GM12878 (cell line): Measurements from ENCODE around the gene POLD4. TPM values are rescaled to one million over a fixed set of nuclear protein-coding genes. Genes with fewer than 3 reads are reported as not detected.
A peak's percentile ranks its signal among the peaks of the same experiment; 100 is the strongest.

Experiments
- ATAC-seq: fragments of 200-7000 bp; cut with Tn5 transposase; 3 replicates; pipeline ENCODE4 v1.9.1; 2020; ENCODE audit warnings: mild to moderate bottlenecking, moderate library complexity
- BruUV-seq: library from RNA; stranded (reverse); fragments of 400-500 nt; replicated peaks from 2 replicates; lab custom pipeline; 2021; lab: Mats Ljungman, UMichigan
- CTCF ChIA-PET: fragments of 300-600 bp; sonication (Branson Sonifier 250); formaldehyde crosslinking; extraction: SDS; loops from one replicate; lab custom pipeline; 2021; ENCODE audit warnings: inconsistent platforms; lab: Yijun Ruan, JAX
- POLR2A ChIA-PET: fragments of 350-600 bp; formaldehyde crosslinking; extraction: SDS; loops from one replicate; lab custom pipeline; 2021; ENCODE audit warnings: inconsistent platforms; lab: Charles Lee
- RAD21 ChIA-PET: fragments of 300-600 bp; sonication (Branson Sonifier 250); formaldehyde crosslinking; loops from one replicate; lab custom pipeline; 2023; ENCODE audit warnings: antibody characterized with exemption; ENCODE audit not compliant: unreplicated experiment; lab: Charles Lee
- SMC1A ChIA-PET: fragments of 300-600 bp; sonication (Branson Sonifier 250); formaldehyde crosslinking; loops from one replicate; lab custom pipeline; 2023; ENCODE audit not compliant: unreplicated experiment, uncharacterized antibody; lab: Charles Lee
- DNase-seq: peaks from one replicate; pipeline ENCODE4 v3.0.0-alpha.2; 2011; ENCODE audit warnings: low read depth, low spot score
- FAIRE-seq: peaks from 3 replicates; lab custom pipeline; 2011; peaks lifted over from hg19 to GRCh38; lab: Jason Lieb, UNC
- H2AFZ ChIP-seq: 2 replicates; pipeline ENCODE4 v1.6.0; 2011; ENCODE audit warnings: low read depth, low read length, control low read depth; ENCODE audit not compliant: control insufficient read depth
- H3K27ac ChIP-seq: 2 replicates; pipeline ENCODE4 v1.5.1; 2011; ENCODE audit warnings: control low read depth; ENCODE audit not compliant: control insufficient read depth, insufficient read depth
- H3K27me3 ChIP-seq, 2 experiments: replicated peaks in 1 of 2; 2 replicates each; pipeline versions ENCODE4 v1.6.0 to v1.6.1; 2011; ENCODE audit warnings: low read length in 1 of 2; ENCODE audit not compliant: control insufficient read depth in 2 of 2, insufficient read depth in 2 of 2
- H3K36me3 ChIP-seq, 2 experiments: 2 replicates each; pipeline ENCODE4 v1.5.1; 2011; ENCODE audit warnings: low read length in 1 of 2; ENCODE audit not compliant: control insufficient read depth in 2 of 2, insufficient read depth in 2 of 2
- H3K4me1 ChIP-seq: 2 replicates; pipeline ENCODE4 v1.6.1; 2011; ENCODE audit warnings: mild to moderate bottlenecking, low read length, moderate library complexity, mixed read lengths; ENCODE audit not compliant: control insufficient read depth, insufficient read depth
- H3K4me2 ChIP-seq: 2 replicates; pipeline ENCODE4 v1.6.0; 2011; ENCODE audit warnings: control low read depth; ENCODE audit not compliant: control insufficient read depth, insufficient read depth
- H3K4me3 ChIP-seq: fragments of 200-600 bp; sonication (generic); 2 replicates; pipeline ENCODE4 v1.5.1; 2016
- H3K79me2 ChIP-seq: 2 replicates; pipeline ENCODE4 v1.6.0; 2011; ENCODE audit warnings: low read length; ENCODE audit not compliant: control insufficient read depth, insufficient read depth
- H3K9ac ChIP-seq: 2 replicates; pipeline ENCODE4 v1.8.0; 2011; ENCODE audit warnings: low read length, control low read depth, mixed read lengths; ENCODE audit not compliant: control insufficient read depth, insufficient read depth
- H3K9me3 ChIP-seq: replicated peaks from 3 replicates; pipeline ENCODE4 v1.5.1; 2011; ENCODE audit warnings: mild to moderate bottlenecking, low read length; ENCODE audit not compliant: control insufficient read depth, insufficient read depth
- H4K20me1 ChIP-seq: 2 replicates; pipeline ENCODE4 v1.6.0; 2011; ENCODE audit not compliant: control insufficient read depth, insufficient read depth
- HDGF ChIP-seq: fragments of 450-650 bp; IDR thresholded peaks from 2 replicates; pipeline ENCODE4 v1.6.1; 2016; ENCODE audit warnings: antibody characterized with exemption
- IKZF2 ChIP-seq, 2 experiments: fragments of 450-650 bp; IDR thresholded peaks; 2 replicates each; pipeline ENCODE4 v1.6.1; 2017; ENCODE audit warnings: mild to moderate bottlenecking in 2 of 2, moderate library complexity in 2 of 2
- NFXL1 ChIP-seq: fragments of 450-650 bp; IDR thresholded peaks from 2 replicates; pipeline ENCODE4 v1.6.1; 2017; ENCODE audit warnings: antibody characterized with exemption, mild to moderate bottlenecking, borderline replicate concordance
- POLR2AphosphoS2 ChIP-seq: IDR thresholded peaks from 2 replicates; pipeline ENCODE4 v1.6.1; 2011; ENCODE audit warnings: low read depth, mild to moderate bottlenecking, low read length, improper control_type of control experiment, moderate library complexity
- SIN3A ChIP-seq: IDR thresholded peaks from 2 replicates; pipeline ENCODE4 v1.6.1; 2012; ENCODE audit warnings: low read depth, low read length, improper control_type of control experiment
- SMAD1 ChIP-seq: fragments of 450-650 bp; IDR thresholded peaks from 2 replicates; pipeline ENCODE4 v1.6.1; 2018; ENCODE audit warnings: mild to moderate bottlenecking, low read depth; ENCODE audit not compliant: partially characterized antibody
- SMC3 ChIP-seq: IDR thresholded peaks from 2 replicates; pipeline ENCODE4 v1.6.1; 2011; ENCODE audit warnings: low read length, improper control_type of control experiment, borderline replicate concordance
- TARDBP ChIP-seq: IDR thresholded peaks from 2 replicates; pipeline ENCODE4 v1.6.1; 2016; ENCODE audit warnings: borderline replicate concordance
- WRNIP1 ChIP-seq: IDR thresholded peaks from 2 replicates; pipeline ENCODE4 v1.6.1; 2011; ENCODE audit warnings: low read depth, low read length, improper control_type of control experiment, borderline replicate concordance
- YY1 ChIP-seq: IDR thresholded peaks from 2 replicates; pipeline ENCODE4 v1.6.1; 2011; ENCODE audit warnings: low read depth, mild to moderate bottlenecking, low read length
- ZBTB11 ChIP-seq: fragments of 450-650 bp; formaldehyde crosslinking; IDR thresholded peaks from 2 replicates; pipeline ENCODE4 v1.5.0; 2022; ENCODE audit warnings: mild to moderate bottlenecking, missing genetic modification characterization
- ZNF207 ChIP-seq: fragments of 450-650 bp; IDR thresholded peaks from 2 replicates; pipeline ENCODE4 v1.6.1; 2014; ENCODE audit warnings: antibody characterized with exemption, mild to moderate bottlenecking, borderline replicate concordance
- ZSCAN29 ChIP-seq: fragments of 450-650 bp; IDR thresholded peaks from 2 replicates; pipeline ENCODE4 v1.6.1; 2017; ENCODE audit warnings: mild to moderate bottlenecking, moderate library complexity
- WGBS: methylation state at CpG from one replicate; pipeline ENCODE4 v1.1.6; 2016; ENCODE audit warnings: low lambda C conversion rate; ENCODE audit not compliant: insufficient replicate concordance, insufficient coverage; ENCODE audit errors: missing lambda C conversion rate; 5-methylcytosine and 5-hydroxymethylcytosine counted together
- in situ Hi-C: fragments of 300-500 bp; cut with MboI; formaldehyde crosslinking; loops from 9 replicates; pipeline ENCODE4 v1.14.3; 2018; ENCODE audit warnings: mixed read lengths
- intact Hi-C: fragments of 100-400 bp; cut with micrococcal nuclease; formaldehyde crosslinking; loops from one replicate; pipeline ENCODE4 v1.14.2; 2022; ENCODE audit not compliant: unreplicated experiment
- polyA plus RNA-seq, 11 experiments: library from polyadenylated mRNA; depleted of rRNA in 4 of 11; unstranded in 6 of 11; stranded (reverse) in 5 of 11; fragments of >200 nt; fragmentation: Nextera tagmentation in 4 of 11; fragmentation: Illumina TruSeq in 1 of 11; extraction: Ambion mirVana in 4 of 11; extraction: Trizol in 1 of 11; gene quantifications; 1 replicate in 1 of 11; 2 replicates in 10 of 11; pipeline versions ENCODE4 v1.2.1 to v1.2.3, GENCODE V29; 2011 to 2016; ENCODE audit warnings: inconsistent platforms in 2 of 11, missing spikeins in 2 of 11, low read depth in 1 of 11
- total RNA-seq, 4 experiments: library from RNA; depleted of rRNA in 3 of 4; stranded (reverse); fragments of >200 nt in 3 of 4; fragmentation: Illumina TruSeq in 1 of 4; extraction: Trizol in 1 of 4; gene quantifications; 2 replicates each; pipeline versions ENCODE4 v1.2.1 to v1.2.3, GENCODE V29; 2013 to 2021
- TF ChIP-seq, protein P1 (sequence below): fragments of 450-650 bp; IDR thresholded peaks from 2 replicates; pipeline ENCODE4 v1.6.1; 2017; ENCODE audit warnings: mild to moderate bottlenecking, low read depth, inconsistent platforms; ENCODE audit not compliant: poor library complexity, severe bottlenecking
- TF ChIP-seq, protein P2 (sequence below): fragments of 150-350 bp; IDR thresholded peaks from 2 replicates; pipeline ENCODE4 v1.6.1; 2014; ENCODE audit warnings: mild to moderate bottlenecking, low read depth, low read length

Gene POLD4
- total and polyA plus RNA-seq, 10 of the 15 experiments (the other 5 are each of a cell fraction or from before 2014, with no cell fraction given), result 8.1 to 176 (median 88.1) TPM

DNA sequence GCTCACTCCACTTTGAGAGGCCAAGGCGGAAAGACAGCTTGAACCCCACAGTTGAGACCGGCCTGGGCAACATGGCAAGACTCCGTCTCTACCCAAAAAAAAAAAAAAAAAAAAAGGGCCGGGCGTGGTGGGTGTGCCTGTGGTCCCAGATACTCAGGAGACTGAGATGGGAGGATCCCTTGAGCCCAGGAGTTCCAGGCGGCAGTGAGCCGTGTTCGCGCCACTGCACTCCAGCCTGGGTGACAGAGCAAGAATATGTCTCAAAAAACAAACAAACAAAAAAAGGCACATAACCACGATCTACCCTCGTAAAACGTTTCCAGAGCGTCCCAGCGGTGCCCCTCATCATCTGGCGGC, 37.6 kb upstream of the POLD4 start (continued):
- TF ChIP-seq ZBTB11 (CRISPR knock-in tag) (no peak), HDGF (no peak), TARDBP (no peak), SIN3A (no peak)

DNA sequence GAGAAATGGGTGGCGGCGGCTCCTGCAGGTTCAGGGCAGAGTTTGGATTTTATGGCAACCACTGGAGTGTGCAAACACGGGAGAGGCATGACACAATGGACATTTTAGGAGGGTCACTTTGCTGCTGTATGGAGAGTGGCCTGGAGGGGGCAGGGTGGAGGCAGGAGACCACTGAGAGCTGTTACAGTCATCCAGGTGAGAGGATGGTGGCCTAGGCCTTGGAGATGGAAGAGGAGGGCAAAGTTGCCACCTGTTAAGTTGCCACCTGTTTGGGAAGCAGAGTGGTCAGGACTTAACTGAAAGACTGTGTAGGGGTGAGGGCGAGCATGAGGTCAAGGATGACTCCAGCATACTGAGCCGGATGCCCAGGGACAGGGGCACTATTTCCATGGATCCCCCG, 36.1 kb upstream of the POLD4 start:
- DNase-seq (no peak), ATAC-seq (peak; percentile 71), FAIRE-seq (peak; percentile 64)
- ChIA-PET SMC1A (interaction anchor here (0.8 to 1.0 kb wide), 3 partner anchors 11 to 116 kb away, joined by 3 to 5 read pairs (median 3); partner anchors contain the start of genes PITPNM1 and POLD4), RAD21 (interaction anchor here (0.6 to 15.0 kb wide), 5 partner anchors 12 to 96 kb away, joined by 3 to 525 read pairs (median 4); partner anchors contain the start of genes POLD4, PPP1CA and PTPRCAP), CTCF (interaction anchor here (0.5 to 25.5 kb wide), 12 partner anchors 9 to 259 kb away, joined by 3 to 1301 read pairs (median 4); partner anchors contain the start of genes CLCF1, POLD4, PPP1CA and PTPRCAP), POLR2A (interaction anchor here (0.6 to 0.7 kb wide), 2 partner anchors 44 to 96 kb away, joined by 3 to 4 read pairs; no protein-coding TSS in a partner anchor)
- Histone ChIP-seq H3K79me2 (peaks cover 21% of the 10 kb centered on the region), H3K4me3 (no peak overlapping the region), H2AFZ (no peak overlapping the region), H3K36me3 (peaks cover 0 to 6% of the 10 kb centered on the region in 2 experiments; a peak in 2 of 4 replicates), H3K9ac (no peak overlapping the region), H3K27ac (no peak overlapping the region), H3K27me3 (peaks cover 0 to 3% of the 10 kb centered on the region in 2 experiments; a peak in 2 of 4 replicates), H3K9me3 (no peaks in the 10 kb centered on the region), H4K20me1 (no peaks in the 10 kb centered on the region; the same call in 1 of the 2 replicates), H3K4me1 (peaks cover 7% of the 10 kb centered on the region), H3K4me2 (no peak overlapping the region)
- 67% methylated on average over 6 of the region's 6 CpGs for WGBS
- in situ Hi-C loops, result loop anchor here (5.0 kb wide), 1 partner anchor 37 kb away; the partner anchor contains the start of gene POLD4
- intact Hi-C loops, result loop anchor here (1.0 kb wide), 1 partner anchor 117 kb away; no protein-coding TSS in a partner anchor
- BruUV-seq, result no TSS peak
- TF ChIP-seq, protein P1, sequence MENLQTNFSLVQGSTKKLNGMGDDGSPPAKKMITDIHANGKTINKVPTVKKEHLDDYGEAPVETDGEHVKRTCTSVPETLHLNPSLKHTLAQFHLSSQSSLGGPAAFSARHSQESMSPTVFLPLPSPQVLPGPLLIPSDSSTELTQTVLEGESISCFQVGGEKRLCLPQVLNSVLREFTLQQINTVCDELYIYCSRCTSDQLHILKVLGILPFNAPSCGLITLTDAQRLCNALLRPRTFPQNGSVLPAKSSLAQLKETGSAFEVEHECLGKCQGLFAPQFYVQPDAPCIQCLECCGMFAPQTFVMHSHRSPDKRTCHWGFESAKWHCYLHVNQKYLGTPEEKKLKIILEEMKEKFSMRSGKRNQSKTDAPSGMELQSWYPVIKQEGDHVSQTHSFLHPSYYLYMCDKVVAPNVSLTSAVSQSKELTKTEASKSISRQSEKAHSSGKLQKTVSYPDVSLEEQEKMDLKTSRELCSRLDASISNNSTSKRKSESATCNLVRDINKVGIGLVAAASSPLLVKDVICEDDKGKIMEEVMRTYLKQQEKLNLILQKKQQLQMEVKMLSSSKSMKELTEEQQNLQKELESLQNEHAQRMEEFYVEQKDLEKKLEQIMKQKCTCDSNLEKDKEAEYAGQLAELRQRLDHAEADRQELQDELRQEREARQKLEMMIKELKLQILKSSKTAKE, result no peak
- TF ChIP-seq ZSCAN29, result no peak
- no peak for TF ChIP-seq NFXL1
- no peak for TF ChIP-seq SMAD1
- no peak for TF ChIP-seq POLR2AphosphoS2
- 0 out of 4 replicates have a peak, but pooled peaks have one; percentile 8 to 17 for TF ChIP-seq IKZF2 (IDR thresholded peaks at IDR 0.05)
- no peak for TF ChIP-seq ZNF207
- peak; percentile 47; the same call in 1 of the 2 replicates for TF ChIP-seq YY1
- TF ChIP-seq SMC3, result peak; percentile 71
- TF ChIP-seq, protein P2, sequence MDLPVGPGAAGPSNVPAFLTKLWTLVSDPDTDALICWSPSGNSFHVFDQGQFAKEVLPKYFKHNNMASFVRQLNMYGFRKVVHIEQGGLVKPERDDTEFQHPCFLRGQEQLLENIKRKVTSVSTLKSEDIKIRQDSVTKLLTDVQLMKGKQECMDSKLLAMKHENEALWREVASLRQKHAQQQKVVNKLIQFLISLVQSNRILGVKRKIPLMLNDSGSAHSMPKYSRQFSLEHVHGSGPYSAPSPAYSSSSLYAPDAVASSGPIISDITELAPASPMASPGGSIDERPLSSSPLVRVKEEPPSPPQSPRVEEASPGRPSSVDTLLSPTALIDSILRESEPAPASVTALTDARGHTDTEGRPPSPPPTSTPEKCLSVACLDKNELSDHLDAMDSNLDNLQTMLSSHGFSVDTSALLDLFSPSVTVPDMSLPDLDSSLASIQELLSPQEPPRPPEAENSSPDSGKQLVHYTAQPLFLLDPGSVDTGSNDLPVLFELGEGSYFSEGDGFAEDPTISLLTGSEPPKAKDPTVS, result no peak
- no peak for TF ChIP-seq WRNIP1
